ENCODE data around the gene XCR1.

The XCR1 gene

DNA sequence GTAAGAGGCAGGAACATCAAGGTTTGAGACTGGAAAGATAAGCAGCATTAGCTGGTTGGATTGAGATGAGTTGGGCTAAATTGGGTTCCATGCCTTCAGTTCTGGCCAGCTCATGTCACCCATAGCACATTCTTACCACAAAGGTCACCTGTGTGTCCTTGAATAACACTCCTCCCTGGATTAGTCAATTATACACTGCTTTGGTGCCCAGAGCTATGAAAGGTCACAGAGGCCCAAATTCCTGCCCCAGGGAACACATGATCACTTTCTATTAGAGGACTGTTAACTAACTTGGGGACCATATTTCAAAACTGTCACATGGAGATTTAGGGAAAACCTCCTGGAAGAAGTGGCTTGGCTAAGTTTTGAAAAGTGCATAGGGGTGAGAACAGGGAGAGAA, 40.1 kb upstream of the XCR1 start:
- CTCF ChIA-PET, result no interaction called here
- DNase-seq (ENCODE audit: extremely low spot score), result no peak
- TF ChIP-seq L3MBTL2 (conservative IDR thresholded peaks at IDR 0.05) (no peak), TARDBP (IDR thresholded peaks at IDR 0.05) (no peak), ARNT (IDR thresholded peaks at IDR 0.05) (no peak)
- TF ChIP-seq, protein P1, sequence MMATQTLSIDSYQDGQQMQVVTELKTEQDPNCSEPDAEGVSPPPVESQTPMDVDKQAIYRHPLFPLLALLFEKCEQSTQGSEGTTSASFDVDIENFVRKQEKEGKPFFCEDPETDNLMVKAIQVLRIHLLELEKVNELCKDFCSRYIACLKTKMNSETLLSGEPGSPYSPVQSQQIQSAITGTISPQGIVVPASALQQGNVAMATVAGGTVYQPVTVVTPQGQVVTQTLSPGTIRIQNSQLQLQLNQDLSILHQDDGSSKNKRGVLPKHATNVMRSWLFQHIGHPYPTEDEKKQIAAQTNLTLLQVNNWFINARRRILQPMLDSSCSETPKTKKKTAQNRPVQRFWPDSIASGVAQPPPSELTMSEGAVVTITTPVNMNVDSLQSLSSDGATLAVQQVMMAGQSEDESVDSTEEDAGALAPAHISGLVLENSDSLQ (IDR thresholded peaks at IDR 0.05), result no peak
- POLR2A ChIA-PET, result no interaction called here

DNA sequence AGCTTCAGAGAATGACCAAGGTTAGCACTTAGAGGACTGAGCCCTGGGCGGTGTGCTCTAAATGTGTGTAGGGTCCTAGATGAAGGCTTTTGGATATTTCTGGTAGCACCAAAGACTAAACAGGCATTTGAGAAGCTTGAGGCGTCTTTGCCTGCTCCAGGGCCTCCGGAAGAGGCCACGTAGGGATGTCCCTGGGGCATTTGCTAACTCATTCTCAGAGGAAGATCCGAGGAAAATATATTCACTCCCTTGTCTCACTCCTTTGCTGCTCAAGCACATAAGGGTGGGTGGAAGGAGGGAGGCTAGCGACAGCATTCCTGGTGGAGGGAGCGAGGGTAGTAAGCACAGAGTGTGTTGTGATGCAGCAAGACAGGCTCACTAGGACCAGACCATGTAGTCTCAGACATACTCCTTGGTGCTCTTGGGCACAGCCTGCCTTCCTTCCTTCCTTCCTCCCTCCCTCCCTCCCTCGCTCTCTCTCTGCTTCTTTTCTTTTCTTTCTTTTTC, 38.5 kb upstream of the XCR1 start:
- ChIA-PET POLR2A (no interaction called here), CTCF (interaction anchor here (0.6 to 1.3 kb wide), 2 partner anchors 13 to 564 kb away, joined by 3 to 4 read pairs; no protein-coding TSS in a partner anchor)
- no peak for DNase-seq (ENCODE audit: extremely low spot score)
- no peak for TF ChIP-seq ELF4 (IDR thresholded peaks at IDR 0.05)
- TF ChIP-seq, protein P1 (IDR thresholded peaks at IDR 0.05), result no peak
- TF ChIP-seq L3MBTL2 (conservative IDR thresholded peaks at IDR 0.05), result no peak
- no peak for TF ChIP-seq SUZ12 (IDR thresholded peaks at IDR 0.05)
- no peak for TF ChIP-seq LEF1 (IDR thresholded peaks at IDR 0.05; ENCODE audit: borderline replicate concordance)
- TF ChIP-seq FOXA1 (IDR thresholded peaks at IDR 0.05), result no peak
- TF ChIP-seq ARNT (IDR thresholded peaks at IDR 0.05), result no peak
- TF ChIP-seq ZNF384 (IDR thresholded peaks at IDR 0.05), result no peak
- TF ChIP-seq FOXM1 (IDR thresholded peaks at IDR 0.05; ENCODE audit: borderline replicate concordance), result no peak
- no peak for TF ChIP-seq FOXK2 (IDR thresholded peaks at IDR 0.05)
- no peak for TF ChIP-seq HDGF (IDR thresholded peaks at IDR 0.05; ENCODE audit: borderline replicate concordance)
- TF ChIP-seq CTBP1 (IDR thresholded peaks at IDR 0.05; ENCODE audit: borderline replicate concordance), result no peak
- no peak for TF ChIP-seq SP1 (IDR thresholded peaks at IDR 0.05)
- no peak for TF ChIP-seq NFRKB (IDR thresholded peaks at IDR 0.05)
- TF ChIP-seq BHLHE40 (IDR thresholded peaks at IDR 0.05; ENCODE audit: borderline replicate concordance), result no peak
- no peak for TF ChIP-seq TARDBP (IDR thresholded peaks at IDR 0.05)

DNA sequence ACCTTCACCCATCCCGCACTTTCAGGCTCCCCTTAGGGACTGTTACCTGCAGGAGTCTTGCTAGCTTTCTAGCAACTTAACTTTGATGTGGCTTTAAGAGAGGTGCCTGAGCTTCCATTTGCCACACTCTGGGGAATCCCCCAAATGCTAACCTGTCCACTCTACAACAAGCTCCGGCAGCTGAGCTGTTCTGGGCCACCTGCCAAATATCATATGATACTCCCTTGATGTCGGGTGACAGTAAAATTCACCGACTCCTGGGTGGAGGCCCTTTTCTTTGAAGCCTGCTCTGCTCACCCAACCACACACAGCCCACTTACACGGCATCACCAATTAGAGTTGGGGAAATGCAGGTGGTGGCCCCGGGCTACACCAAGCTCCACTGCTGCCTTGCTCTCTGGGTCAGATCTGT, 38.0 kb upstream of the XCR1 start:
- ChIA-PET CTCF (interaction anchor here (0.6 to 1.3 kb wide), 2 partner anchors 14 to 563 kb away, joined by 3 to 4 read pairs; no protein-coding TSS in a partner anchor), POLR2A (no interaction called here)
- TF ChIP-seq FOXK2 (IDR thresholded peaks at IDR 0.05) (no peak), ELF4 (IDR thresholded peaks at IDR 0.05) (no peak), LEF1 (IDR thresholded peaks at IDR 0.05; ENCODE audit: borderline replicate concordance) (no peak), CTBP1 (IDR thresholded peaks at IDR 0.05; ENCODE audit: borderline replicate concordance) (no peak), L3MBTL2 (conservative IDR thresholded peaks at IDR 0.05) (no peak), FOXM1 (IDR thresholded peaks at IDR 0.05; ENCODE audit: borderline replicate concordance) (no peak), SP1 (IDR thresholded peaks at IDR 0.05) (no peak), ARNT (IDR thresholded peaks at IDR 0.05) (no peak), HDGF (IDR thresholded peaks at IDR 0.05; ENCODE audit: borderline replicate concordance) (no peak), FOXA1 (IDR thresholded peaks at IDR 0.05) (no peak), ZNF384 (IDR thresholded peaks at IDR 0.05) (no peak), TARDBP (IDR thresholded peaks at IDR 0.05) (no peak), BHLHE40 (IDR thresholded peaks at IDR 0.05; ENCODE audit: borderline replicate concordance) (no peak), NFRKB (IDR thresholded peaks at IDR 0.05) (no peak), SUZ12 (IDR thresholded peaks at IDR 0.05) (no peak)
- TF ChIP-seq, protein P1 (IDR thresholded peaks at IDR 0.05), result no peak
- no peak for DNase-seq (ENCODE audit: extremely low spot score)

- CTCF ChIA-PET, result no interaction called here
Observed at GRCh38 chr3:46062679-46063078, 35.4 kb upstream of the XCR1 start.

DNA sequence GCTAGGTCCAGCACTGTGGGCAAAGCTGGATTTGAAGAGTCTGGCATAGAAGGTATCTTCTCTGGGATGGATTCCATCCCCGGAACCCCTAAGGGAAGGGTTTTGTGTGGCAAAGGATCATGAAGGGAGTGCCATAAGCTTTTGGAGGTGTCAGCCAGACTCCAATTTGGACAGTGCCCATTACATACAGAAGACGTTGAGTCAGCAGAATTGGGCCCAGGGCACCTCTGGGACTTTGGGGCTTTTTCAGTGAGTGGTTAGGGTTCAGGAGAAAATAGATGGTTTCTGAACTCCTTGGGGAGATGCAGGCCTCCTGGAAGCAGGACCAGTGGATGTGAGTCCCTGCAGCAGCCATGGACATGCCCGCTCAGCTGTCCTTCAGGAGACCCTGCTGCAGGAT, 34.6 kb upstream of the XCR1 start:
- no peak for TF ChIP-seq CTBP1 (IDR thresholded peaks at IDR 0.05; ENCODE audit: borderline replicate concordance)
- no peak for TF ChIP-seq LEF1 (IDR thresholded peaks at IDR 0.05; ENCODE audit: borderline replicate concordance)
- no peak for TF ChIP-seq SP1 (IDR thresholded peaks at IDR 0.05)
- no peak for TF ChIP-seq FOXA1 (IDR thresholded peaks at IDR 0.05)
- no peak for TF ChIP-seq ELF4 (IDR thresholded peaks at IDR 0.05)
- no peak for TF ChIP-seq FOXK2 (IDR thresholded peaks at IDR 0.05)
- TF ChIP-seq ZNF384 (IDR thresholded peaks at IDR 0.05), result no peak
- no peak for DNase-seq (ENCODE audit: extremely low spot score)
- CTCF ChIA-PET, result no interaction called here
- POLR2A ChIA-PET, result no interaction called here

More at GRCh38 chr3:46062679-46063078, 35.4 kb upstream of the XCR1 start:
- TF ChIP-seq, protein P1 (IDR thresholded peaks at IDR 0.05), result no peak
- no peak for DNase-seq (ENCODE audit: extremely low spot score)
- POLR2A ChIA-PET, result no interaction called here

GRCh38 chr3:46061108-46061720, 33.9 kb upstream of the XCR1 start:
- POLR2A ChIA-PET, result no interaction called here
- no peak for TF ChIP-seq TARDBP (IDR thresholded peaks at IDR 0.05)
- TF ChIP-seq ZNF384 (IDR thresholded peaks at IDR 0.05), result no peak
- no peak for TF ChIP-seq BHLHE40 (IDR thresholded peaks at IDR 0.05; ENCODE audit: borderline replicate concordance)
- TF ChIP-seq FOXM1 (IDR thresholded peaks at IDR 0.05; ENCODE audit: borderline replicate concordance), result no peak
- no peak for TF ChIP-seq HDGF (IDR thresholded peaks at IDR 0.05; ENCODE audit: borderline replicate concordance)
- no peak for TF ChIP-seq SUZ12 (IDR thresholded peaks at IDR 0.05)
- no peak for TF ChIP-seq L3MBTL2 (conservative IDR thresholded peaks at IDR 0.05)
- TF ChIP-seq FOXK2 (IDR thresholded peaks at IDR 0.05), result no peak
- no peak for TF ChIP-seq LEF1 (IDR thresholded peaks at IDR 0.05; ENCODE audit: borderline replicate concordance)
- TF ChIP-seq FOXA1 (IDR thresholded peaks at IDR 0.05), result no peak
- TF ChIP-seq CTBP1 (IDR thresholded peaks at IDR 0.05; ENCODE audit: borderline replicate concordance), result no peak
- TF ChIP-seq SP1 (IDR thresholded peaks at IDR 0.05), result no peak
- no peak for TF ChIP-seq ELF4 (IDR thresholded peaks at IDR 0.05)
- no peak for TF ChIP-seq ARNT (IDR thresholded peaks at IDR 0.05)
- no peak for TF ChIP-seq NFRKB (IDR thresholded peaks at IDR 0.05)
- TF ChIP-seq, protein P1 (IDR thresholded peaks at IDR 0.05), result no peak
- CTCF ChIA-PET, result no interaction called here
- DNase-seq (ENCODE audit: extremely low spot score), result no peak
